Measurements from ENCODE around the gene MAGI1.

- TF ChIP-seq, protein P1, sequence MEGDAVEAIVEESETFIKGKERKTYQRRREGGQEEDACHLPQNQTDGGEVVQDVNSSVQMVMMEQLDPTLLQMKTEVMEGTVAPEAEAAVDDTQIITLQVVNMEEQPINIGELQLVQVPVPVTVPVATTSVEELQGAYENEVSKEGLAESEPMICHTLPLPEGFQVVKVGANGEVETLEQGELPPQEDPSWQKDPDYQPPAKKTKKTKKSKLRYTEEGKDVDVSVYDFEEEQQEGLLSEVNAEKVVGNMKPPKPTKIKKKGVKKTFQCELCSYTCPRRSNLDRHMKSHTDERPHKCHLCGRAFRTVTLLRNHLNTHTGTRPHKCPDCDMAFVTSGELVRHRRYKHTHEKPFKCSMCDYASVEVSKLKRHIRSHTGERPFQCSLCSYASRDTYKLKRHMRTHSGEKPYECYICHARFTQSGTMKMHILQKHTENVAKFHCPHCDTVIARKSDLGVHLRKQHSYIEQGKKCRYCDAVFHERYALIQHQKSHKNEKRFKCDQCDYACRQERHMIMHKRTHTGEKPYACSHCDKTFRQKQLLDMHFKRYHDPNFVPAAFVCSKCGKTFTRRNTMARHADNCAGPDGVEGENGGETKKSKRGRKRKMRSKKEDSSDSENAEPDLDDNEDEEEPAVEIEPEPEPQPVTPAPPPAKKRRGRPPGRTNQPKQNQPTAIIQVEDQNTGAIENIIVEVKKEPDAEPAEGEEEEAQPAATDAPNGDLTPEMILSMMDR (IDR thresholded peaks at IDR 0.05; ENCODE audit: insufficient read depth, low read length): no peak
- TF ChIP-seq POLR2AphosphoS5 (IDR thresholded peaks at IDR 0.05; ENCODE audit: low read depth): no peak
- TF ChIP-seq REST (IDR thresholded peaks at IDR 0.05; ENCODE audit: insufficient replicate concordance, low read depth): no peak
- TF ChIP-seq SPI1 (IDR thresholded peaks at IDR 0.05; ENCODE audit: borderline replicate concordance, low read depth): no peak
Observed at GRCh38 chr3:65964838-65965237, 73.9 kb downstream of the MAGI1 start.

Data from HL-60 (cell line).